Central memory CD8-positive, alpha-beta T cell (primary cell): ENCODE data around the gene DEPDC7.

ENCODE experiments used
- ATAC-seq: fragments of 150-1000 bp; cut with Tn5 transposase; replicated peaks from 2 replicates; pipeline ENCODE4 v1.10.0; 2022; ENCODE audit warnings: mild to moderate bottlenecking, moderate FRiP score, moderate number of reproducible peaks; ENCODE audit not compliant: poor library complexity, severe bottlenecking; ENCODE audit errors: extremely low read depth
- DNase-seq, 2 donors: peaks; one replicate each; pipeline ENCODE4 v3.0.0; 2021; ENCODE audit warnings: low spot score in 2 of 2
- H3K27ac Mint-ChIP-seq: one replicate; pipeline ENCODE4 v1.8.0; 2022; ENCODE audit warnings: low read depth, mild to moderate bottlenecking, moderate library complexity, mixed read lengths
- H3K27me3 Mint-ChIP-seq: one replicate; pipeline ENCODE4 v1.8.0; 2022; ENCODE audit warnings: mixed read lengths
- H3K36me3 Mint-ChIP-seq: one replicate; pipeline ENCODE4 v1.8.0; 2022; ENCODE audit warnings: mild to moderate bottlenecking, moderate library complexity, mixed read lengths; ENCODE audit not compliant: insufficient read depth
- H3K4me1 Mint-ChIP-seq: one replicate; pipeline ENCODE4 v1.8.0; 2022; ENCODE audit warnings: mixed read lengths
- H3K4me3 Mint-ChIP-seq: one replicate; pipeline ENCODE4 v1.8.0; 2022; ENCODE audit warnings: mild to moderate bottlenecking, moderate library complexity, mixed read lengths
- H3K9me3 Mint-ChIP-seq: one replicate; pipeline ENCODE4 v1.8.0; 2022; ENCODE audit warnings: mixed read lengths

DEPDC7 gene

GRCh38 chr11:33068611-33069340, 53.1 kb downstream of the DEPDC7 start:
- Mint-ChIP-seq H3K9me3 (no peaks in the 10 kb centered on the region), H3K36me3 (peaks cover 45% of the 10 kb centered on the region), H3K4me1 (peaks cover 18% of the 10 kb centered on the region), H3K4me3 (no peak overlapping the region), H3K27me3 (no peaks in the 10 kb centered on the region), H3K27ac (no peak overlapping the region)
- DNase-seq (no peak), ATAC-seq (no peak)

- DNase-seq (no peak), ATAC-seq (no peak)
- Mint-ChIP-seq H3K27me3 (no peaks in the 10 kb centered on the region), H3K27ac (no peak overlapping the region), H3K4me1 (no peaks in the 10 kb centered on the region), H3K36me3 (peaks cover 49% of the 10 kb centered on the region), H3K9me3 (no peaks in the 10 kb centered on the region), H3K4me3 (no peak overlapping the region)
Observed at GRCh38 chr11:33072465-33072864, 56.8 kb downstream of the DEPDC7 start.
